Measurements from ENCODE around the gene MOG.

The MOG gene

GRCh38 chr6:29678114-29678513, 21.2 kb downstream of the MOG start:
- DNase-seq: no peak

- DNase-seq: no peak
These were observed 23.1 kb downstream of the MOG start for GRCh38 chr6:29679962-29680361.

GRCh38 chr6:29680416-29680815, 23.5 kb downstream of the MOG start:
- no peak for DNase-seq

GRCh38 chr6:29680904-29681303, 24.0 kb downstream of the MOG start, which contains the start of gene ZFP57:
ZFP57 (minus strand) TSS chr6:29681152; CDS start chr6:29677003, 4,149 bp downstream.
- no peak for DNase-seq

- DNase-seq: no peak
These were observed 24.9 kb downstream of the MOG start for GRCh38 chr6:29681811-29682210.

GRCh38 chr6:29685718-29686326, 28.9 kb downstream of the MOG start:
- DNase-seq: no peak

- DNase-seq: no peak
These were observed 37.7 kb downstream of the MOG start for GRCh38 chr6:29694637-29695036.

GRCh38 chr6:29696147-29697125, 39.5 kb downstream of the MOG start:
- no peak for DNase-seq

GRCh38 chr6:29702519-29703103, 45.7 kb downstream of the MOG start:
- DNase-seq: no peak

GRCh38 chr6:29705389-29706231, 48.7 kb downstream of the MOG start:
- no peak for DNase-seq

- no peak for DNase-seq
These were observed 51.7 kb downstream of the MOG start for GRCh38 chr6:29708432-29709179.

GRCh38 chr6:29709188-29709587, 52.3 kb downstream of the MOG start:
- no peak for DNase-seq

GRCh38 chr6:29710281-29710941, 53.5 kb downstream of the MOG start:
- DNase-seq: no peak

GRCh38 chr6:29720863-29721262, 64.0 kb downstream of the MOG start:
- no peak for DNase-seq

Measured in NCI-H1048 (cell line).